ENCODE data around the gene OR52A1. TPM values are rescaled to one million over a fixed set of nuclear protein-coding genes. Genes with fewer than 3 reads are reported as not detected.
"Not testable (repeated sequence)": the region's sequence is repeated elsewhere in the genome, so short reads cannot be mapped to it uniquely, and the experiment has no call there.

Gene OR52A1
- total RNA-seq, 1 donor from 2014 or later: 0.02 TPM

DNA sequence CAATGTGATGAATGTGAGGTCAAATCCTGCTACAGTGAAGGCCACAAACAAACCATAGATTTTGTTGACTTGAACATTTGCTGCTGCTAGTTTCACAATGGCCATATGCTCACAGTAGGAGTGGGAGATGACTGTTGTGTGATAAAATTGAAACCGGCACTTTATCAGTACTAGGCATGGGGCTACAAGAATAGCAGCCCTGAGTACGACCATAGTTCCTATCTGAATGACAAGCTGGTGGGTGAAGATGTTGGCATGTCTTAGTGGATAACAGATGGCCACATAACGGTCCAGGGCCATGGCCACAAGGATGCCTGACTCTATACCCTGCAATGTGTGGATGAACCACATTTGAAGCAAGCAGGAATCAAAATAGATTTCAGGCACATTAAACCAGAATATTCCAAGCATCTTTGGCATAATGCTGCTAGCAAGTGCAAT is 2.8 kb downstream of the OR52A1 start:
- TF ChIP-seq, protein P1, sequence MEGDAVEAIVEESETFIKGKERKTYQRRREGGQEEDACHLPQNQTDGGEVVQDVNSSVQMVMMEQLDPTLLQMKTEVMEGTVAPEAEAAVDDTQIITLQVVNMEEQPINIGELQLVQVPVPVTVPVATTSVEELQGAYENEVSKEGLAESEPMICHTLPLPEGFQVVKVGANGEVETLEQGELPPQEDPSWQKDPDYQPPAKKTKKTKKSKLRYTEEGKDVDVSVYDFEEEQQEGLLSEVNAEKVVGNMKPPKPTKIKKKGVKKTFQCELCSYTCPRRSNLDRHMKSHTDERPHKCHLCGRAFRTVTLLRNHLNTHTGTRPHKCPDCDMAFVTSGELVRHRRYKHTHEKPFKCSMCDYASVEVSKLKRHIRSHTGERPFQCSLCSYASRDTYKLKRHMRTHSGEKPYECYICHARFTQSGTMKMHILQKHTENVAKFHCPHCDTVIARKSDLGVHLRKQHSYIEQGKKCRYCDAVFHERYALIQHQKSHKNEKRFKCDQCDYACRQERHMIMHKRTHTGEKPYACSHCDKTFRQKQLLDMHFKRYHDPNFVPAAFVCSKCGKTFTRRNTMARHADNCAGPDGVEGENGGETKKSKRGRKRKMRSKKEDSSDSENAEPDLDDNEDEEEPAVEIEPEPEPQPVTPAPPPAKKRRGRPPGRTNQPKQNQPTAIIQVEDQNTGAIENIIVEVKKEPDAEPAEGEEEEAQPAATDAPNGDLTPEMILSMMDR (IDR thresholded peaks at IDR 0.05; ENCODE audit: unreplicated experiment): no peak
- H3K27ac Mint-ChIP-seq: no peak overlapping the region
- H3K9me3 Mint-ChIP-seq: no peaks in the 10 kb centered on the region
- no peak overlapping the region for H3K4me3 Mint-ChIP-seq
- DNase-seq (ENCODE audit: low spot score in 2 of 2, unreplicated experiment in 2 of 2): no peak
- peaks cover 3% of the 10 kb centered on the region for H3K27me3 Mint-ChIP-seq (ENCODE audit: low read depth)
- no peaks in the 10 kb centered on the region for H3K4me1 Mint-ChIP-seq
- no peaks in the 10 kb centered on the region for H3K36me3 Mint-ChIP-seq

DNA sequence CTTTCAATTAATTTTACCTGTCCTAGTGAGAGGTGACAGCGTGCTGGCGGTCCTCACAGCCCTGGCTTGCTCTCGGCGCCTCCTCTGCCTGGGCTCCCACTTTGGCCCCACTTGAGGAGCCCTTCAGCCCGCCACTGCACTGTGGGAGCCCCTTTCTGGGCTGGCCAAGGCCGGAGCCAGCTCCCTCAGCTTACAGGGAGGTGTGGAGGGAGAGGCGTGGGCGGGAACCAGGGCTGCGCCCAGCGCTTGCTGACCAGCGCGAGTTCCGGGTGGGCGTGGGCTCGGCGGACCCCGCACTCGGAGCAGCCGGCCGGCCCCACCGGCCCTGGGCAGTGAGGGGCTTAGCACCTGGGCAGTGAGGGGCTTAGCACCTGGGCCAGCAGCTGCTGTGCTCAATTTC is 10.4 kb downstream of the OR52A1 start:
- not testable (repeated sequence) for H3K4me3 Mint-ChIP-seq; H3K36me3 Mint-ChIP-seq; H3K27me3 Mint-ChIP-seq (ENCODE audit: low read depth); DNase-seq (ENCODE audit: low spot score in 2 of 2, unreplicated experiment in 2 of 2); H3K9me3 Mint-ChIP-seq; H3K4me1 Mint-ChIP-seq; H3K27ac Mint-ChIP-seq

DNA sequence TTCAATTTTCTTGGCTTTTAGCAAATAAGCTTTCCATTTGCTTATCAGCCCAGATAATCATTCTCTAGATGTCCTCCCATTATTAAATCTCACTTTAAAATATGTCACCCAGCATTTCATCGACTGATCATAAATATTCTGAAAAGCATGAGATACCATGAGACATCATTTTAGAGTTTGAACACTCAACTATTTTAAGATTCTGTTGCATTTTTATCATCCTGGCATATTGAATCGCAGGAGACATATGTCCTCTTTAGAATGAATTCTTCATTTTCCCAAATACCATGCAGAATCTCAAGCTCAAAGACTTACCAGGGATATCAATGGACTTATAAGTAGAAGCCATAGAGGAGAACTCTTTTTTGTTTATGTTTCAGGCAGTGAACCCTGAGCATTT is 16.6 kb downstream of the OR52A1 start, which contains the start of gene OR52A5:
OR52A5 (minus strand) TSS at position 361 of the 400 bp plus-strand sequence. CDS start 5,714 bp downstream, outside the sequence.
- DNase-seq (ENCODE audit: low spot score in 2 of 2, unreplicated experiment in 2 of 2): no peak
- Mint-ChIP-seq H3K4me3 (no peak within 1 kb of the TSS), H3K36me3 (no peaks in the 10 kb centered on the region), H3K27me3 (ENCODE audit: low read depth) (no peaks in the 10 kb centered on the region), H3K9me3 (no peaks in the 10 kb centered on the region), H3K4me1 (peaks cover 2% of the 10 kb centered on the region), H3K27ac (no peak within 1 kb of the TSS)
- TF ChIP-seq, protein P1 (IDR thresholded peaks at IDR 0.05; ENCODE audit: unreplicated experiment): no peak

DNA sequence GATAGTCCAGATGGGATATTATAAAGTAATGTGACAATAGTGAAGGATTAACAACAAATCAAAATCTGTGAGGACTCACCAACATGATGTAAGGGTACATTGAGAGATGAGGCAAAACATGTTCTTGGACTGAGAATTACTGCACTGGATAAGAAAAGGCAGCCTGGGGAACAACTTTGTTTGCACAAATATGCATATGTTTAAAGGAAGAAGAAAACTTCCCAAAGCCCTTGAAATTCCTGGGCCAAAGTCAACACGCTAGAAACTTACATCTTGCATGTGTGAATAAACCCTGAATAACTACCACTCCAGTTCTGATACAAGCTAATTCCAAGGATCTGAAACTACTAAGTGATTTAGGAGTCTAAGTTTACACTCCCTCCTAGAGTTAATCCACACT is 17.5 kb downstream of the OR52A1 start:
- no peak overlapping the region for H3K4me3 Mint-ChIP-seq
- peaks cover 2% of the 10 kb centered on the region for H3K4me1 Mint-ChIP-seq
- no peak overlapping the region for H3K27ac Mint-ChIP-seq
- TF ChIP-seq, protein P1 (IDR thresholded peaks at IDR 0.05; ENCODE audit: unreplicated experiment): no peak
- H3K36me3 Mint-ChIP-seq: no peaks in the 10 kb centered on the region
- no peak for DNase-seq (ENCODE audit: low spot score in 2 of 2, unreplicated experiment in 2 of 2)
- no peaks in the 10 kb centered on the region for H3K9me3 Mint-ChIP-seq
- no peaks in the 10 kb centered on the region for H3K27me3 Mint-ChIP-seq (ENCODE audit: low read depth)

DNA sequence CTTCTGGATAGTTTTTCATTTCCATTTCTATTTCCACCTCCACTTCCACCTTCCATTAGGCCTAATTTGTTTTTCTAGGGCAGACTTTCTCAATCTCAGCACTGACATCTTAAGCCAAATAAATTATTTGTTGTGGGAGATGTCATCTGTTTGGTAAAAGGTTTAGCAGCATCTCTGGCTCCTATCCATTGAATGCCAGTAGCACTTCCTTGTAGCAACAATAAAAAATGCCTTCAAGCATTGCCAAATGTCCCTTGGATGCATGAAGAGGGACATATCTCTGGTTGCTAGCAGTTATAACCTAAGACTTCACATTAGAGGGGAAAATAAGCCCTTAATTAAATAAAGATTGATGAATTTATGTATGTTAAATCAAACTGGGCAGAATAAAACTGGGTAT is 18.3 kb downstream of the OR52A1 start:
- Mint-ChIP-seq H3K36me3 (no peaks in the 10 kb centered on the region), H3K27ac (no peak overlapping the region), H3K27me3 (ENCODE audit: low read depth) (no peaks in the 10 kb centered on the region), H3K4me1 (peaks cover 2% of the 10 kb centered on the region), H3K9me3 (no peaks in the 10 kb centered on the region), H3K4me3 (no peak overlapping the region)
- TF ChIP-seq, protein P1 (IDR thresholded peaks at IDR 0.05; ENCODE audit: unreplicated experiment): no peak
- no peak for DNase-seq (ENCODE audit: low spot score in 2 of 2, unreplicated experiment in 2 of 2)

DNA sequence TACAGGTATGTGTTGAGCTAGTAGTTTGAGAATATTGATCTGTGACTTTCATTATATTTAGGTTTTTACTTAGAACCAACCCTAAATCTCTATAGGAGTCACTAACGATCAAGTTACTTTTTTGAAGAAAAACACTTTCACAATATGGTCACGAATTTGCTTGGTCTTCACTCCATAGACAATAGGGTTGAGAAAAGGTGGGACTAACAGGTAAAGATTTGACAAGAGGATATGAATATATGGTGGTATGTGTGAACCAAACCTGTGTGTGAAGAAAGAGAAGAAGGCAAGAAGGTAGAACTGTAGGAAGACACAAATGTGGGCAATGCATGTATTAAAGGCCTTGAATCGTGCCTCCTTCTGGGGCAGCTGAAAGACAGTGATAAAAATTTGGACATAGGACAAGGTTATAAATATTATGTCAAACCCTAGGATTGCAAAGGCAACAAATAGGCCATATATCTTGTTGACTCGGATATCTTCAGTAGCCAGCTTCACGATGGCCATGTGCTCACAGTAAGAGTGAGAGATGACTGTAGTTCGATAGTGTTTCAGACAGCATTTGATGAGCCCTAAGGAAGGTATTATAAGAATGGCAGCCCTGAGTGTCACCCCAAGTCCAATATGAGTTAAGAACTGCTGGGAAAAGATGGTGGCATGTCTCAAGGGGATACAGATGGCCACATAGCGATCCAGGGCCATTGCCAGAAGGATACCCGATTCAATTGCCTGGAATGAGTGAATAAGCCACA is 22.8 kb downstream of the OR52A1 start:
- Mint-ChIP-seq H3K9me3 (no peaks in the 10 kb centered on the region), H3K27me3 (ENCODE audit: low read depth) (no peaks in the 10 kb centered on the region), H3K4me1 (no peaks in the 10 kb centered on the region), H3K4me3 (no peak overlapping the region), H3K27ac (no peak overlapping the region), H3K36me3 (no peaks in the 10 kb centered on the region)
- DNase-seq (ENCODE audit: low spot score in 2 of 2, unreplicated experiment in 2 of 2): no peak
- TF ChIP-seq, protein P1 (IDR thresholded peaks at IDR 0.05; ENCODE audit: unreplicated experiment): no peak

Measured in mesothelial cell of epicardium (in vitro differentiated cells).